Measurements from ENCODE around the gene NKX2-1.

GRCh38 chr14:36504771-36505175, 15.3 kb downstream of the NKX2-1 start:
- TF ChIP-seq CTCF (conservative IDR thresholded peaks at IDR 0.05 in 1 of 2, IDR thresholded peaks at IDR 0.05 in 1 of 2; ENCODE audit: extremely low read depth in 1 of 2, insufficient read depth in 1 of 2, low read depth in 1 of 2, low read length in 2 of 2): no peak
- TF ChIP-seq EZH2 (IDR thresholded peaks at IDR 0.05; ENCODE audit: borderline replicate concordance, low read length): no peak
